Measurements from ENCODE around the gene TMEM244.
"Not testable (repeated sequence)": the region's sequence is repeated elsewhere in the genome, so short reads cannot be mapped to it uniquely, and the experiment has no call there.

The TMEM244 gene

DNA sequence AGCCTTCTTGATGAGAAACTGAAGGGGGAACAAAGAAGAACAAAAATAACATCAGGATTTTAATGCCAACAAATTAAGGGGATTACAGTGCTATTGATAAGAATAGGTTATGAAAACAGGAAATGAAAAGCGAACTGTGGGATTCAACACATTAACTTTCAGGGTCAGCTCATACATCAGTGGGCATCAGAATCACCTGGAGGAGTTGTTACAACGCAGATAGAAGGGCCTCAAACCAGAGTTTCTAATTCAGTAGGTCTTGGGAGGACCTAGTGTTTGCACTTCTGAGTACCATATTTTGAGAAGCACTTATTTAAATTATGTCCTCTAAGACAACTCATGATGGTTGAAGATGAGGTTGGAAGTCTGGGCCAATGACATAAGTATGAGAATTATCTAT, 5.6 kb upstream of the TMEM244 start:
- no peak for DNase-seq (ENCODE audit: low read depth in 2 of 2)

DNA sequence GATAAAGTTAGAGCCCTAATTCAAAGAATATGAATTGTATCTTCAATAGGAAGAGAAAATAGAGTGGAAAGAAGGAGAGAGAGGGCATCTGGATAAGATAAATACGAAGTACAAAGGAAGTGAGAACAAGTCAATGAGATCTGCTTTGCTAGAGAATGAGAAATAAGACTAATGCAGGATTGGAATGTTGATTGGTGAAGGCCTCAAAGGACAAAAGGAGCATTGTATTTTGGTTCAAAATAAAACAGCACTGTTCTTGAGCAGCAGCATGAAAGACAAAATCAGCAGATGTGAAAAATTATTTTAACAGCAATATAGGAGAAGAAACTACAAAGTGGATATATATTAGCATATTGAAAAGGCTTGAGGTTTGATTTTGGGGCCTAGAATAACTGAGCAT, 5.1 kb upstream of the TMEM244 start:
- DNase-seq (ENCODE audit: low read depth in 2 of 2) = no peak

DNA sequence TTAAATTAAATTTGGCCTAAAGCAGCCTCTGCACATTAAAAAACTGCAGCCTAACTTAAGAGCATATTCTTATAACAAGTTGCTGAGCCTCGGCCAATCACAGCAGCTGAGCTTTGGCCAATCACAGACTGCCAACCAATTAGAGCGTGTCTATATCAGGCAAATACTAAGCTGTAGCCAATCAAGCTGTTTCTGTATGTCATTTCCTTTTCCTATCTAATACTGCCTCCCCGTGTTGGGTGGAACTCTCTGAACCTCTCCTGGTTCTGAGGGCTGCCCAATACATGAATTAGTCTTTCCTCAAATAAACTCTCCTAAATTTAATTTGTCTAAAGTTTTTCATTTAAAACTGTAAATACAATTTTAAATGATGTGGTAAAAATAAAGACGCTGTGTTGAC, 3.9 kb upstream of the TMEM244 start:
- no peak for DNase-seq (ENCODE audit: low read depth in 2 of 2)

DNA sequence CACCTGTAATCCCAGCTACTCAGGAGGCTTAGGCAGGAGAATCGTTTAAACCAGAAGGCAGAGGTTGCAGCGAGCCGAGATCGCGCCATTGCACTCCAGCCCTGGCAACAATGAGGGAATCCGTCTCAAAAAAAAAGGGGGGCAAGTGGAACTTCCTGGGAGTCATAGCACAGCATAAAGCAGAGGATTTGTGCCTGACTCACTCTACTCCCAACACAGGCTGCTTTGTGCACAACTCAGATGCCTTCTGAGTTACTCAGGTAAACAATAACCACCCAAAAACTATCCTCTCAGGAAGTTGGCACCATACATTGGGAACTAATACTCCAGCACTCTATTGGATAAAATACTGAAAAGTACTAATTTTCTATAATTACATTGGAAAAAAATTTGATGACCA, 2.5 kb upstream of the TMEM244 start:
- no peak for DNase-seq (ENCODE audit: low read depth in 2 of 2)

- DNase-seq (ENCODE audit: low read depth in 2 of 2) = no peak
Measured at GRCh38 chr6:129859524-129859923, 1.6 kb downstream of the TMEM244 start.

- no peak for DNase-seq (ENCODE audit: low read depth in 2 of 2)
Measured at GRCh38 chr6:129857838-129858237, 3.3 kb downstream of the TMEM244 start.

DNA sequence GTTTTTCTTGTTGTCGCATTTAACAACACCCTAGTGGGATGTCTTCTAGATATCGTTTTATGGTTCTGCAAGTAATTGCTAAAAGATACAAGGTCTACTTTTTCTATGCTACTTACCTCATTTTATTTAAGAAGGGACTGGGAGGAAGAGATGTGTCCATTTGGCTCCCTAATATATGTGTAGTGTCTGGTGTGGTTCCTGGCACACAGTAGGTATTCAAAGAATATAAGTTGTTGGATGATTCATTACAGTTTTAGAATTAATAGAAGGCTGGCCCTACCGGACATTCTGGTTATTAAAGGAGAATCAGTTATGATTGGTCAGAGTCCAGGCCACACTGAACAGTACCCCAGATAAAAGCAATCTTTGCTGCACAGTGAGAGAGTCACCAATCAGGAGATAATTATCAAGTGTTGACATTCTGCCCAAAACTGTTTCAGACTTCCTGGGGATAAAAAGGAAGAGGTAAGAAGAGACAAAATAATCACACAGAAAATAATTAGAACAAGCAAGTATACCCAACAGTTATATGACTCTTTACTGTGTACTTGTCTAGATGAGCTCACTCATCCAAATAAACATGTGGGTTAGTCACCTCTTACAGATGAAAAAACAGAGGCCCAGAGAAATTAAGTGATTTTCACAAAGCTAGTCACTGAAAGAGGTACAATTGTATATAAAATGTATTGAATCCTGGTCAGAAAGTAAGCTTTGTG, 7.0 kb downstream of the TMEM244 start:
- no peak for DNase-seq (ENCODE audit: low read depth in 2 of 2)

- DNase-seq (ENCODE audit: low read depth in 2 of 2) = no peak
Measured at GRCh38 chr6:129852257-129852858, 8.8 kb downstream of the TMEM244 start.

DNA sequence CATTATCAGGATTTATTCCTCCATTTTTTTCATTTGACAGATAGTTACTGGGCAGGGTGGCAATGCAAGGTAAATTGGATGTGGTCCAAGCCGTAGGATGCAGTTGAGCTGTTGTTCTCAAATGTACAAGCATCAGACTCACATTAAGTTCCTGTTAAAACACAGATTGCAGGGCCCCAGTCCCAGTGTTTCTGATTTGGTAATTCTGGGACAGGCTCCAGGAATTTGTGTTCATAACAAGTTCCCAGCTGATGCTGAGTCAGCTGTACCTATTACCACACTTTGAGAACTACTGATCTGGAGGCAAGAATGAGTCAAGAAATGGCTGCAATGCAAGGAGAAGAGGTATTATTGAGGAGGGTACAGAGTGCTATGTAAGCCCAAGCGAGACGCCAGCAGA, 11.7 kb downstream of the TMEM244 start:
- no peak for DNase-seq (ENCODE audit: low read depth in 2 of 2)

DNA sequence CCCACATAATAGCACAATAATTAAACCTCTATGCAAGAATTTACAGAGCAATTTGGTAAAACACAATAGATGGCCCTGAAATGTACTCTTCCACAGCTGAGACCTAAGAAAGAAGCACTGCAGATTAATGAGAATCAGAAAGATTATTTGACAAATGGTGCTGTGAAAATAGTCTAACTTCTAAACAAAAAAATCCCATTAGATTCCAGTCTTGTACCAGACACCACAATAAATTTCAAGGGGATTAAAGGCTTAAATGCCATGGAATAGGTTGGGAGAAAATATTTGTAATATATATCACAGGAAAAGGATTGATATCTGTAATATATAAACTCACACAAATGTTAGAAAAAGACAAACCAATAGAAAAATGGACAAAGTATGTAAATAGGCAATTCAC, 14.4 kb downstream of the TMEM244 start:
- DNase-seq (ENCODE audit: low read depth in 2 of 2) = no peak

DNA sequence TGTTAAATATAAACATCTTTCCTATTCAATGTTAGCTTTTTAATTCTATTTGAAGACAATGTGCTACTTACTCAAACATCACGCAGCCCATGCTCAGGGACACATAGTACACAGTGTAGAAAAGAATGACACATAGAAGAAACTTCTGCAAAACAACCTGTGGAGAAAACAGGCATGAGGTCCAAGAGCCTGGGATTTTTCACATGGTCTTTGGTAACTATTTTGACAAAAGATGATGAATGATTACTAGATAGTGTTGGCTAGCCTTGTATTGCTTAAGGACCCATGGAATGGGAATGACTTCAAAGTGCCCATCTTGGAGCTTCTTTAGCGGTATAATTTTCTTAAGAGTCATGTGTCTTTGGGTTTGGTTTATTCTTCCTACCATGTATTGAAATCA, 15.4 kb downstream of the TMEM244 start:
- no peak for DNase-seq (ENCODE audit: low read depth in 2 of 2)

DNA sequence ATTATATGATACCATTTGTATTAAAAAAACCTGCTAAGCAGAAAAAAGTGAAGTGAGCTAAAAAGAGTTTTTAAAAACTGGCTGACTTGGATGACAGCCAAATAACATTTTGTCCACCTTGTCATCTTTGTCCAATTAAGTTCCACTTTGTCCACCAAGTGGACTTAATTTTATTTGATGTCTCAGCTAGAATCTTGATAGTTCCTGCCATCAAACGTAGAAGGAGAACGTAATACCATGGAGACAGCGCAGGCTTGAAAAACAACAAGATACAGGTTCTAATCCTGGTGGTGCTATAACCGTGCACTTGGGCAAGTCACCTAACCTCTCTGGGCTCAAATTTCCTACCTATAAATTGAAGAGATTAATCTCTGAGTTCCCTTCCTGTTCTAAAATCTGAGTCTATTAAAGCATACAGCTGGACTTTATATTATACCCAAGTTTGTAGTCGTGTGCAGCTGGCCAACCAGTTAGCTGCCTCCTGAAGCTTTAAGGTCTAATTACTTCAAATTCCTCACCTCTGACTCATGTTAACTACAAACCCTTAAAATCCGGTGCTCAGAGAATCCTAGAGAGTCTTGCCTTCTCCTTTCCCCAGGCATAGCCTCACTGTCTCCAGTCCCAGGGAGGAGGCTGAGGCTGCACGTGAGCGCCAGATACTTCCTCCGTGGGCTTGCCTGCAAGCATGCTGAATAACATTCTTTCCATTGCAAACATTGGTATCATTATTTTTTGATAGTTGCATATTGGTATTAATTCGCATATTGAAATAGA, 16.8 kb downstream of the TMEM244 start:
- no peak for DNase-seq (ENCODE audit: low read depth in 2 of 2)

GRCh38 chr6:129843573-129843972, 17.5 kb downstream of the TMEM244 start:
- no peak for DNase-seq (ENCODE audit: low read depth in 2 of 2)

- no peak for DNase-seq (ENCODE audit: low read depth in 2 of 2)
Measured at GRCh38 chr6:129842881-129843409, 18.2 kb downstream of the TMEM244 start.

- DNase-seq (ENCODE audit: low read depth in 2 of 2) = no peak
Measured at GRCh38 chr6:129842137-129842536, 19.0 kb downstream of the TMEM244 start.

GRCh38 chr6:129839562-129839961, 21.6 kb downstream of the TMEM244 start:
- DNase-seq (ENCODE audit: low read depth in 2 of 2) = not testable (repeated sequence)

GRCh38 chr6:129835691-129836090, 25.4 kb downstream of the TMEM244 start:
- no peak for DNase-seq (ENCODE audit: low read depth in 2 of 2)

- DNase-seq (ENCODE audit: low read depth in 2 of 2) = no peak
Measured at GRCh38 chr6:129832299-129832698, 28.8 kb downstream of the TMEM244 start.

DNA sequence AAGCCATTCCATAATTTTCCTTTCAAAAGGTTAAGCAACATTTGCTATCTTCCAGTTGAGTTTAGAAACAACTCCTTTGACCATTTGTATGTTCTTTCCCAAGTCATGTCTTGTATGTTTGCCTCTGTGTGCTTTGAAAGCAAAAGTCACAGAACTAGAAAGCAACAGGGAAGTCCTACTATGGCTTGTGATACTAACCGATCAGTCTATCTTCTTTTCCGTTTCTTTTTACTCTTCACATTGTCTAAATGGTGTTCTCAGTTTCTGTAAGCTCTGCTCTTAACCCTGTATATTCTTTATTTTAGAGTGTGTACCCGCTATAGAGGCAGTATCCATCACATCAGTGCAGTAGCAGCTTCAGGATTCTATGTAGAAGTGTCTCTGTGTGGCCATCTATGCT, 32.9 kb downstream of the TMEM244 start:
- no peak for DNase-seq (ENCODE audit: low read depth in 2 of 2)

DNA sequence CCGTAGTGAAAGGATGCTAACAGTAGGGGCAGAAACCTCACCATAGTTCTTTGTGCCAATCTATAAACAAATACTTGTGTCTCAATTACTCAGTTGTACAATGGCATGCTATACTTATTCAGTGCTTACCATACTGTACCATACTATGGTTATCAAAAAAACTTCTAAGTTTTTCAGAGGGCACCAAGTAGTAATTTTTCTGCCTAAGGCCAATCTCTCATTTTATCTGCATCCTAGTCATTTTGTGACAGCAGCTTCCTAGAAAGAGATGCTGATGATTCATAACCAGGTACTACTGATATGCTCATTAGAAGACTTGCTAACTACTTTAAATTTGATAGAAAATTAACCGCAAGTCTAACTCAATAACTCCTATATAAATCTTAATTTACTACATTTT, 42.9 kb downstream of the TMEM244 start:
- no peak for DNase-seq (ENCODE audit: low read depth in 2 of 2)

GRCh38 chr6:129817821-129818220, 43.3 kb downstream of the TMEM244 start:
- no peak for DNase-seq (ENCODE audit: low read depth in 2 of 2)

DNA sequence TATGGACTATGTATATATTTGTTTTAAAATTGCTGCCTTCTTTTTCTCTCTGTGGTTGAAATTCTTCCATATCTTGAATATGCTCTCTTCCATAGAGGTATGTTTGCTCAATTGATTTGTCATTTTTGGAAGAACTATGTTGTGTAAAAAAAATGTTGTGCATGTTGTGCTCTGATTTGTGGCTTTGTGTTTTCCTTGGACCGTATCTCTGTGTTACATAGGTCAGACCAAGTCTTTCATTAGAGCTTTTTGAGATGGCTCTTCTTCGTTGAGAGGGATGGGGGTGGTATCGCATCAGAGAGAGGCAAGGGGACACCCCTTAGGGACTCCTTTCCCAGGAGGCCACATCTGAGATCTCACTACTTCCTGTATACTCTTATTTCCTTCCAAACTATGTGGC, 43.8 kb downstream of the TMEM244 start:
- no peak for DNase-seq (ENCODE audit: low read depth in 2 of 2)

All from activated CD8-positive, alpha-beta memory T cell treated with anti-CD3 and anti-CD28 coated beads for 4 hours (primary cell).